Panc1 (cell line): ENCODE results near the gene MSLN. TPM values are rescaled to one million over a fixed set of nuclear protein-coding genes. Genes with fewer than 3 reads are reported as not detected.

Source experiments
- ATAC-seq: fragments of 200-7000 bp; cut with Tn5 transposase; 2 replicates; pipeline ENCODE4 v1.9.1; 2020; ENCODE audit warnings: mild to moderate bottlenecking, moderate library complexity
- BruUV-seq: library from RNA; stranded (reverse); fragments of 400-500 nt; replicated peaks from 2 replicates; lab custom pipeline; 2021; lab: Mats Ljungman, UMichigan
- CTCF ChIA-PET: fragments of 300-600 bp; sonication (Branson Sonifier 250); formaldehyde crosslinking; loops from one replicate; lab custom pipeline; 2022; ENCODE audit warnings: antibody characterized with exemption; lab: Charles Lee
- POLR2A ChIA-PET: fragments of 300-600 bp; sonication (Branson Sonifier 250); formaldehyde crosslinking; loops from one replicate; lab custom pipeline; 2022; ENCODE audit warnings: antibody characterized with exemption; lab: Charles Lee
- DNase-seq: peaks from one replicate; pipeline ENCODE4 v3.0.0-alpha.2; 2010; ENCODE audit warnings: low read depth, low spot score
- H3K27ac ChIP-seq: 2 replicates; pipeline ENCODE4 v1.5.1; 2011; ENCODE audit warnings: mild to moderate bottlenecking, low read length, inconsistent platforms
- H3K27me3 ChIP-seq: fragments of 200-500 bp; sonication (Bioruptor generic); 2 replicates; pipeline ENCODE4 v1.6.0; 2014; ENCODE audit warnings: low read length, inconsistent platforms; ENCODE audit not compliant: control insufficient read depth, insufficient read depth
- H3K36me3 ChIP-seq: fragments of 200-500 bp; sonication (Bioruptor generic); 2 replicates; pipeline ENCODE4 v1.5.1; 2014; ENCODE audit warnings: inconsistent platforms, mild to moderate bottlenecking, low read length, moderate library complexity; ENCODE audit not compliant: control insufficient read depth, insufficient read depth
- H3K4me1 ChIP-seq: 2 replicates; pipeline ENCODE4 v1.5.1; 2011; ENCODE audit warnings: inconsistent platforms, mild to moderate bottlenecking, low read length, moderate library complexity; ENCODE audit not compliant: control insufficient read depth, insufficient read depth
- H3K4me3 ChIP-seq, 2 experiments: 2 replicates each; pipeline ENCODE4 v1.5.1; 2011 to 2012; ENCODE audit warnings: low read depth in 2 of 2, low read length in 2 of 2, mild to moderate bottlenecking in 2 of 2, inconsistent platforms in 1 of 2, moderate library complexity in 1 of 2
- H3K9me3 ChIP-seq: fragments of 200-500 bp; sonication (Bioruptor generic); 2 replicates; pipeline ENCODE4 v1.5.1; 2014; ENCODE audit warnings: low read depth, mild to moderate bottlenecking, inconsistent platforms, low read length, moderate library complexity; ENCODE audit not compliant: control insufficient read depth, insufficient read depth
- POLR2AphosphoS5 ChIP-seq: IDR thresholded peaks from 2 replicates; pipeline ENCODE4 v1.6.1; 2012; ENCODE audit warnings: mild to moderate bottlenecking, low read depth, low read length, moderate library complexity
- SIN3A ChIP-seq: IDR thresholded peaks from 2 replicates; pipeline ENCODE4 v1.6.1; 2012; ENCODE audit warnings: low read depth, mild to moderate bottlenecking, low read length, moderate library complexity, borderline replicate concordance; ENCODE audit not compliant: insufficient read depth
- TCF7L2 ChIP-seq: IDR thresholded peaks from 2 replicates; pipeline ENCODE4 v1.6.1; 2011; ENCODE audit warnings: mild to moderate bottlenecking, low read depth, low read length, inconsistent platforms
- in situ Hi-C: cut with HindIII; loops from 2 replicates; pipeline ENCODE4 v1.10.0; 2016; ENCODE audit warnings: low sequenced_read_pairs, low pct_unique_long_range_greater_than_20kb
- intact Hi-C: fragments of 100-400 bp; cut with micrococcal nuclease; formaldehyde crosslinking; loops from one replicate; pipeline ENCODE4 v1.10.0; 2022; ENCODE audit not compliant: unreplicated experiment
- total RNA-seq: library from RNA; stranded (reverse); gene quantifications from one replicate; pipeline ENCODE4 v1.2.1, GENCODE V29; 2021; ENCODE audit not compliant: unreplicated experiment
- TF ChIP-seq, protein P1 (sequence below), 2 experiments: IDR thresholded peaks; 2 replicates each; pipeline ENCODE4 v1.6.1; 2011 to 2012; ENCODE audit warnings: low read depth in 2 of 2, control low read depth in 1 of 2, low read length in 1 of 2, mild to moderate bottlenecking in 1 of 2, moderate library complexity in 1 of 2; ENCODE audit not compliant: insufficient read depth in 1 of 2
- TF ChIP-seq, protein P2 (sequence below): fragments of 450-650 bp; IDR thresholded peaks from 2 replicates; pipeline ENCODE4 v1.5.1; 2017; ENCODE audit warnings: mild to moderate bottlenecking

MSLN gene
- total RNA-seq, 1 experiment from 2014 or later, result 1.1 TPM

- DNase-seq, result no peak
- H3K4me3 ChIP-seq, result no peak overlapping the region
- no TSS peak for BruUV-seq
- intact Hi-C loops (no loop called here), in situ Hi-C loops (no loop called here)
- ChIA-PET POLR2A (no interaction called here), CTCF (no interaction called here)
- peaks cover 8% of the 10 kb centered on the region for H3K4me1 ChIP-seq
- no peaks in the 10 kb centered on the region for H3K9me3 ChIP-seq
- H3K27me3 ChIP-seq, result no peaks in the 10 kb centered on the region
- no peaks in the 10 kb centered on the region for H3K36me3 ChIP-seq
- no peak overlapping the region for H3K27ac ChIP-seq
- ATAC-seq, result no peak
- TF ChIP-seq, protein P1, sequence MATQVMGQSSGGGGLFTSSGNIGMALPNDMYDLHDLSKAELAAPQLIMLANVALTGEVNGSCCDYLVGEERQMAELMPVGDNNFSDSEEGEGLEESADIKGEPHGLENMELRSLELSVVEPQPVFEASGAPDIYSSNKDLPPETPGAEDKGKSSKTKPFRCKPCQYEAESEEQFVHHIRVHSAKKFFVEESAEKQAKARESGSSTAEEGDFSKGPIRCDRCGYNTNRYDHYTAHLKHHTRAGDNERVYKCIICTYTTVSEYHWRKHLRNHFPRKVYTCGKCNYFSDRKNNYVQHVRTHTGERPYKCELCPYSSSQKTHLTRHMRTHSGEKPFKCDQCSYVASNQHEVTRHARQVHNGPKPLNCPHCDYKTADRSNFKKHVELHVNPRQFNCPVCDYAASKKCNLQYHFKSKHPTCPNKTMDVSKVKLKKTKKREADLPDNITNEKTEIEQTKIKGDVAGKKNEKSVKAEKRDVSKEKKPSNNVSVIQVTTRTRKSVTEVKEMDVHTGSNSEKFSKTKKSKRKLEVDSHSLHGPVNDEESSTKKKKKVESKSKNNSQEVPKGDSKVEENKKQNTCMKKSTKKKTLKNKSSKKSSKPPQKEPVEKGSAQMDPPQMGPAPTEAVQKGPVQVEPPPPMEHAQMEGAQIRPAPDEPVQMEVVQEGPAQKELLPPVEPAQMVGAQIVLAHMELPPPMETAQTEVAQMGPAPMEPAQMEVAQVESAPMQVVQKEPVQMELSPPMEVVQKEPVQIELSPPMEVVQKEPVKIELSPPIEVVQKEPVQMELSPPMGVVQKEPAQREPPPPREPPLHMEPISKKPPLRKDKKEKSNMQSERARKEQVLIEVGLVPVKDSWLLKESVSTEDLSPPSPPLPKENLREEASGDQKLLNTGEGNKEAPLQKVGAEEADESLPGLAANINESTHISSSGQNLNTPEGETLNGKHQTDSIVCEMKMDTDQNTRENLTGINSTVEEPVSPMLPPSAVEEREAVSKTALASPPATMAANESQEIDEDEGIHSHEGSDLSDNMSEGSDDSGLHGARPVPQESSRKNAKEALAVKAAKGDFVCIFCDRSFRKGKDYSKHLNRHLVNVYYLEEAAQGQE (IDR thresholded peaks at IDR 0.05; ENCODE audit: insufficient read depth in 1 of 2, low read depth in 2 of 2, low read length in 1 of 2), result no peak
Measured at GRCh38 chr16:730666-731509, 29.6 kb upstream of the MSLN start.

- POLR2A ChIA-PET, result no interaction called here
- Histone ChIP-seq H3K9me3 (no peaks in the 10 kb centered on the region), H3K36me3 (peaks cover 2% of the 10 kb centered on the region), H3K27me3 (no peaks in the 10 kb centered on the region), H3K4me3 (no peak overlapping the region), H3K4me1 (no peaks in the 10 kb centered on the region; the same call in 1 of the 2 replicates), H3K27ac (no peak overlapping the region)
- DNase-seq (no peak), ATAC-seq (no peak)
- in situ Hi-C loops, result no loop called here
- CTCF ChIA-PET, result interaction anchor here (0.5 to 1.3 kb wide), 4 partner anchors 20 to 449 kb away, joined by 3 to 8 read pairs (median 6); no protein-coding TSS in a partner anchor
- no TSS peak for BruUV-seq
- TF ChIP-seq, protein P2, sequence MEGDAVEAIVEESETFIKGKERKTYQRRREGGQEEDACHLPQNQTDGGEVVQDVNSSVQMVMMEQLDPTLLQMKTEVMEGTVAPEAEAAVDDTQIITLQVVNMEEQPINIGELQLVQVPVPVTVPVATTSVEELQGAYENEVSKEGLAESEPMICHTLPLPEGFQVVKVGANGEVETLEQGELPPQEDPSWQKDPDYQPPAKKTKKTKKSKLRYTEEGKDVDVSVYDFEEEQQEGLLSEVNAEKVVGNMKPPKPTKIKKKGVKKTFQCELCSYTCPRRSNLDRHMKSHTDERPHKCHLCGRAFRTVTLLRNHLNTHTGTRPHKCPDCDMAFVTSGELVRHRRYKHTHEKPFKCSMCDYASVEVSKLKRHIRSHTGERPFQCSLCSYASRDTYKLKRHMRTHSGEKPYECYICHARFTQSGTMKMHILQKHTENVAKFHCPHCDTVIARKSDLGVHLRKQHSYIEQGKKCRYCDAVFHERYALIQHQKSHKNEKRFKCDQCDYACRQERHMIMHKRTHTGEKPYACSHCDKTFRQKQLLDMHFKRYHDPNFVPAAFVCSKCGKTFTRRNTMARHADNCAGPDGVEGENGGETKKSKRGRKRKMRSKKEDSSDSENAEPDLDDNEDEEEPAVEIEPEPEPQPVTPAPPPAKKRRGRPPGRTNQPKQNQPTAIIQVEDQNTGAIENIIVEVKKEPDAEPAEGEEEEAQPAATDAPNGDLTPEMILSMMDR, result no peak
- TF ChIP-seq POLR2AphosphoS5 (no peak), SIN3A (no peak), TCF7L2 (no peak)
- TF ChIP-seq, protein P1 (IDR thresholded peaks at IDR 0.05; ENCODE audit: insufficient read depth in 1 of 2, low read depth in 2 of 2, low read length in 1 of 2), result no peak
- intact Hi-C loops, result no loop called here
Measured at GRCh38 chr16:732332-732731, 28.2 kb upstream of the MSLN start.
